ENCODE data around the gene MFSD2B. TPM values are rescaled to one million over a fixed set of nuclear protein-coding genes. Genes with fewer than 3 reads are reported as not detected.

The MFSD2B gene
- 0.03 and 0.13 TPM in 2 replicates for total RNA-seq

GRCh38 chr2:24009680-24010476 is at the start of gene MFSD2B:
TSS of gene MFSD2B (plus strand) at chr2:24010085. CDS start at chr2:24010097, 12 bp downstream.

GRCh38 chr2:24046930-24047702 is 37.2 kb downstream of the MFSD2B start, which contains the start of gene WDCP:
TSS of gene WDCP (minus strand) at chr2:24047391. CDS start at chr2:24039494, 7,897 bp downstream.

GRCh38 chr2:24049485-24050021 is 39.7 kb downstream of the MFSD2B start, which contains the start of gene FKBP1B:
TSS of gene FKBP1B (plus strand) at chr2:24049741. CDS start at chr2:24049850, 109 bp downstream.

Other genes with a start within 250 kb of the MFSD2B start
- gene ATAD2B, start 83.0 kb upstream of the MFSD2B start, total RNA-seq = 8.5 and 10.7 TPM in 2 replicates
- gene UBXN2A, start 69.6 kb upstream of the MFSD2B start, total RNA-seq = 9.5 and 12.4 TPM in 2 replicates
- 10.2 and 11.3 TPM in 2 replicates for gene WDCP, start 37.3 kb downstream of the MFSD2B start, total RNA-seq
- 6.8 and 7.9 TPM in 2 replicates for gene FKBP1B, start 39.7 kb downstream of the MFSD2B start, total RNA-seq
- gene SF3B6, start 66.2 kb downstream of the MFSD2B start, total RNA-seq = 81.3 and 105 TPM in 2 replicates
- gene TP53I3, start 74.7 kb downstream of the MFSD2B start, total RNA-seq = 16.8 and 25.8 TPM in 2 replicates
- 0.17 and 0.39 TPM in 2 replicates for gene PFN4, start 113.2 kb downstream of the MFSD2B start, total RNA-seq
- gene FAM228B, start 113.4 kb downstream of the MFSD2B start, total RNA-seq = 8.3 and 9.0 TPM in 2 replicates
- 0.72 and 3.2 TPM in 2 replicates for gene FAM228A, start 165.0 kb downstream of the MFSD2B start, total RNA-seq